CD8-positive, alpha-beta memory T cell (primary cell): ENCODE data around the gene SEPTIN10. TPM values are rescaled to one million over a fixed set of nuclear protein-coding genes. Genes with fewer than 3 reads are reported as not detected.
A peak's percentile ranks its signal among the peaks of the same experiment; 100 is the strongest.

ENCODE experiments used
- CTCF ChIA-PET: fragments of 350-600 bp; sonication (Branson Sonifier 250); formaldehyde crosslinking; loops from one replicate; lab custom pipeline; 2021; ENCODE audit warnings: antibody characterized with exemption; lab: Charles Lee
- POLR2A ChIA-PET: fragments of 350-600 bp; sonication (Branson Sonifier 250); formaldehyde crosslinking; loops from one replicate; lab custom pipeline; 2021; ENCODE audit warnings: antibody characterized with exemption; lab: Charles Lee
- DNase-seq, 5 donors: peaks; one replicate each; pipeline versions ENCODE4 v3.0.0 to v3.0.0-alpha.2; 2020 to 2022; ENCODE audit warnings: mixed read lengths in 1 of 5
- H3K27ac ChIP-seq: one replicate; pipeline ENCODE4 v1.7.0; 2013; ENCODE audit warnings: low read depth, mild to moderate bottlenecking, low read length, moderate library complexity
- H3K27me3 ChIP-seq: 2 replicates; pipeline ENCODE4 v1.7.0; 2013; ENCODE audit warnings: low read length, mild to moderate bottlenecking; ENCODE audit not compliant: insufficient read depth, poor library complexity, severe bottlenecking
- H3K36me3 ChIP-seq: 2 replicates; pipeline ENCODE4 v1.7.0; 2013; ENCODE audit warnings: mild to moderate bottlenecking, low read length, moderate library complexity; ENCODE audit not compliant: insufficient read depth
- H3K4me1 ChIP-seq: 2 replicates; pipeline ENCODE4 v1.7.0; 2013; ENCODE audit warnings: mild to moderate bottlenecking, low read length, moderate library complexity; ENCODE audit not compliant: insufficient read depth
- H3K4me3 ChIP-seq: 2 replicates; pipeline ENCODE4 v1.7.0; 2013; ENCODE audit warnings: mild to moderate bottlenecking, low read length
- H3K9me3 ChIP-seq: 2 replicates; pipeline ENCODE4 v1.7.0; 2013; ENCODE audit warnings: mild to moderate bottlenecking, low read length
- H3K27ac Mint-ChIP-seq, 8 donors: one replicate each; pipeline ENCODE4 v1.8.0; 2020 to 2021; ENCODE audit warnings: mixed read lengths in 8 of 8, mild to moderate bottlenecking in 6 of 8, inconsistent platforms in 3 of 8, moderate library complexity in 3 of 8
- H3K27me3 Mint-ChIP-seq, 2 donors: one replicate each; pipeline ENCODE4 v1.8.0; 2020 to 2021; ENCODE audit warnings: mixed read lengths in 2 of 2, mild to moderate bottlenecking in 1 of 2, moderate library complexity in 1 of 2
- H3K36me3 Mint-ChIP-seq, 3 donors: one replicate each; pipeline ENCODE4 v1.8.0; 2020 to 2021; ENCODE audit warnings: mixed read lengths in 3 of 3, inconsistent platforms in 1 of 3, mild to moderate bottlenecking in 1 of 3
- H3K4me1 Mint-ChIP-seq, 3 donors: one replicate each; pipeline ENCODE4 v1.8.0; 2020 to 2021; ENCODE audit warnings: mixed read lengths in 3 of 3, inconsistent platforms in 1 of 3, mild to moderate bottlenecking in 1 of 3
- H3K4me3 Mint-ChIP-seq, 7 donors: one replicate each; pipeline ENCODE4 v1.8.0; 2020 to 2021; ENCODE audit warnings: mixed read lengths in 7 of 7, mild to moderate bottlenecking in 6 of 7, moderate library complexity in 4 of 7, inconsistent platforms in 2 of 7
- H3K9me3 Mint-ChIP-seq, 5 donors: one replicate each; pipeline ENCODE4 v1.8.0; 2020 to 2022; ENCODE audit warnings: mixed read lengths in 5 of 5, mild to moderate bottlenecking in 3 of 5, moderate library complexity in 2 of 5, inconsistent platforms in 1 of 5
- polyA plus RNA-seq: library from polyadenylated mRNA; unstranded; fragments of 300-500 nt; fragmentation: Illumina TruSeq; gene quantifications from one replicate; pipeline ENCODE4 v1.2.3, GENCODE V29; 2021
- total RNA-seq, 2 experiments: library from RNA; stranded (reverse); gene quantifications; one replicate each; pipeline ENCODE4 v1.2.3, GENCODE V29; 2021

SEPTIN10 gene
- total and polyA plus RNA-seq, 3 experiments from 2014 or later: 0.31 to 1.2 (median 0.69) TPM

DNA sequence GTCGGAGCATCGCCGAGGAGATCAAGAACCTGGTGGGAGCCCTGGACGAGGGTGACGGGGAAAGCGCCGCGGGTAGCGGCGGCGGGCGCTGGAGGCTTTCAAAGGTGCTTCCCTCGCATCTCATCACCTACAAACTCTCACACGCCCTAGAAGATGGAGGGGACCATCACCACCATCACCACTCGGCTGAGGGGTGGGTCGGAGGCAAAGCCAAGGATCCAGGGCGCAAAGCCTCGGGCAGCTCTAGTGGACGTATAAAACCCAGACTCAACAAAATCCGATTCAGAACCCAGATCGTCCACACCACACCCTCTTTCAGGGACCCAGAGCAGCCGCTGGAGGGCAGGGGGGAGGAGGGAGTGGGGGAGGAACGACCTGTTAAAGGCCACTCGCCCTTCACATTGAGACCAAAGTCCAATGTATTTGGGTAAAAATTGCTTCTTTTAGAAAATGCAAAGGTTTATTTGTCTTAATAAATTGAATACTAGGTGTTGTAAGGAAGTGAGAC lies 1.9 kb upstream of the SEPTIN10 start:
- H3K4me3 Mint-ChIP-seq: peak overlapping the region in 5 of 7 donors; percentile 14 to 81 (median 26)
- Histone ChIP-seq H3K27ac (no peak overlapping the region), H3K27me3 (peaks cover 6% of the 10 kb centered on the region), H3K4me1 (no peaks in the 10 kb centered on the region), H3K4me3 (no peak overlapping the region), H3K9me3 (no peaks in the 10 kb centered on the region), H3K36me3 (no peaks in the 10 kb centered on the region)
- CTCF ChIA-PET: interaction anchor here (0.9 kb wide), 1 partner anchor 13 kb away, joined by 3 read pairs; no protein-coding TSS in a partner anchor
- H3K9me3 Mint-ChIP-seq: peaks cover 6 to 18% (median 14%) of the 10 kb centered on the region in 5 donors
- DNase-seq: no peak
- peaks cover 49 to 77% of the 10 kb centered on the region in 2 donors for H3K27me3 Mint-ChIP-seq
- H3K27ac Mint-ChIP-seq: no peak overlapping the region
- peaks cover 9 to 20% (median 17%) of the 10 kb centered on the region in 3 donors for H3K4me1 Mint-ChIP-seq
- H3K36me3 Mint-ChIP-seq: no peaks in the 10 kb centered on the region
- POLR2A ChIA-PET: no interaction called here

DNA sequence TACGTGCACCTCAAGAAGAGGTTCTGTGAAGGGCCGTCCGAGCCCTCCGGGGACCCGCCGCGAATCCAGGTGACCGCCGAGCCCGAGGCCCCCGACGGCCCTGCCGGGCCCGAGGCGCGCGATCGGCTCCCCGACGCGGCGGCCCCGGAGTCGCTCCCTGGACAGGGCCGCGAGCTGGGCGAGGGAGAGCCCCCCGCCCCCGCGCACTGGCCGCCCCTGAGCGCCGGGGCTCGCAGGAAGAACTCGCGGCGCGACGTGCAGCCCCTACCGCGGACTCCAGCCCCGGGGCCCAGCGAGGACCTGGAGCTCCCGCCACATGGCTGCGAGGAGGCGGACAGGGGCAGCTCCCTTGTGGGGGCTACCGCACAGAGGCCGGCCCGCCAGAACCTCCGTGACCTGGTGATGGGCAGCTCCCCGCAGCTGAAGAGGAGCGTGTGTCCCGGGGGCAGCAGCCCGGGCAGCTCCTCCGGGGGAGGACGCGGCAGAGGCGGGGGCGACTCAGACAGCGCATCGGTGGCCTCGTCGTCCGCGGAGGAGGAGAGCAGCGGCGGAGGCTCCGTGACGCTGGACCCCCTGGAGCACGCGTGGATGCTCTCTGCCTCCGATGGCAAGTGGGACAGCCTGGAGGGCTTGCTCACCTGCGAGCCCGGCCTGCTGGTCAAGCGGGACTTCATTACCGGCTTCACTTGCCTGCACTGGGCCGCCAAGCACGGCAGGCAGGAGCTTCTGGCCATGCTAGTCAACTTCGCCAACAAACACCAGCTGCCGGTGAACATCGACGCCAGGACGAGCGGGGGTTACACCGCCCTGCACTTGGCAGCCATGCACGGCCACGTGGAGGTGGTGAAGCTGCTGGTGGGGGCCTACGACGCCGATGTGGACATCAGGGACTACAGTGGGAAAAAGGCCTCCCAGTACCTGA lies 1.2 kb upstream of the SEPTIN10 start:
- CTCF ChIA-PET: interaction anchor here (0.9 kb wide), 1 partner anchor 14 kb away, joined by 3 read pairs; no protein-coding TSS in a partner anchor
- Histone ChIP-seq H3K36me3 (no peaks in the 10 kb centered on the region), H3K4me1 (no peaks in the 10 kb centered on the region), H3K9me3 (no peaks in the 10 kb centered on the region), H3K27me3 (peaks cover 8% of the 10 kb centered on the region), H3K4me3 (no peak overlapping the region), H3K27ac (no peak overlapping the region)
- H3K27me3 Mint-ChIP-seq: peaks cover 52 to 78% of the 10 kb centered on the region in 2 donors
- peak overlapping the region in 2 of 7 donors; percentile 54 for H3K4me3 Mint-ChIP-seq
- POLR2A ChIA-PET: no interaction called here
- H3K36me3 Mint-ChIP-seq: no peaks in the 10 kb centered on the region
- peaks cover 9 to 20% (median 17%) of the 10 kb centered on the region in 3 donors for H3K4me1 Mint-ChIP-seq
- H3K27ac Mint-ChIP-seq: no peak overlapping the region
- H3K9me3 Mint-ChIP-seq: peaks cover 6 to 18% (median 14%) of the 10 kb centered on the region in 5 donors
- no peak for DNase-seq

DNA sequence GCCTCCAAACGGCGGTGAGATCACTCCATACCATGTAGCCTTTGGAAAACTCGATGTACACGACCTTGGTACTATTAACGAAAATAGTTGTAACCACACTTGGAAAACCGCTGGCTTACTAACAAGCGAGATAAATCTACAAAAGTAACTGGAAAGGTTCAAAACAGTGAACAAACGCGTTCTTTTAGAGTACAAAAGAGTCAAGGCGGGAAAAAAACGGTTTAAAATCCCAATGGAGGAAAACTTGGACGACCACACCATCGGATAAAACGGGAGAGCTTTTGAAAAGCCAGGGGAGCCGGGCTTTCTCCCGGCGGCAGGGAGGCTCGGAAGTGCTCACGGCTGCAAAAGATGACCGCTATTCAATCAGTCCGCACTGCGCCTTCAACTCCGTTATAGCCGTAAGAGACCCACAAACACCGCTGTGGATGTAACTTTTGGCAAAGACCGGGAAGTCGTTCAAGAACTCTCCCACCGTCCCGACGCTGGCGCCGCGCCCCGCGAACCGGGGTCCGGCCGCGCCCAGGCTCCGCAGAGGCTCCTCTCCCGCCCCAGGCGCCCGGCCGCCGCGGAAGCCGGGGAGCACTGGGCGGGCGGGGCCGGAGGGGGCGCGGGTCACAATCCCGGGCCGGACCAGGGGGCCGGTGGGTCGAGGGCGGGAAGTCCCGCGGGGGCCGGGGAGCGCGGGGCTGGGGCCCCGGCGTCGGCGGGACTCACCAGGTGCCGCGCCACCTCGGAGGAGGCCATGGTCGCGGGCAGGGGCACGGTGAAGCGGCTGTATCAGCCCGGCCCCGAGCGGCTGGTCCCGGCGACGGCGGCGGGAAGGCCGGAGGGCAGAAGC lies 465 bp downstream of the SEPTIN10 start:
- H3K27ac Mint-ChIP-seq: peak overlapping the region in 5 of 8 donors; percentile 4 to 62 (median 35)
- peaks cover 59 to 75% of the 10 kb centered on the region in 2 donors for H3K27me3 Mint-ChIP-seq

DNA sequence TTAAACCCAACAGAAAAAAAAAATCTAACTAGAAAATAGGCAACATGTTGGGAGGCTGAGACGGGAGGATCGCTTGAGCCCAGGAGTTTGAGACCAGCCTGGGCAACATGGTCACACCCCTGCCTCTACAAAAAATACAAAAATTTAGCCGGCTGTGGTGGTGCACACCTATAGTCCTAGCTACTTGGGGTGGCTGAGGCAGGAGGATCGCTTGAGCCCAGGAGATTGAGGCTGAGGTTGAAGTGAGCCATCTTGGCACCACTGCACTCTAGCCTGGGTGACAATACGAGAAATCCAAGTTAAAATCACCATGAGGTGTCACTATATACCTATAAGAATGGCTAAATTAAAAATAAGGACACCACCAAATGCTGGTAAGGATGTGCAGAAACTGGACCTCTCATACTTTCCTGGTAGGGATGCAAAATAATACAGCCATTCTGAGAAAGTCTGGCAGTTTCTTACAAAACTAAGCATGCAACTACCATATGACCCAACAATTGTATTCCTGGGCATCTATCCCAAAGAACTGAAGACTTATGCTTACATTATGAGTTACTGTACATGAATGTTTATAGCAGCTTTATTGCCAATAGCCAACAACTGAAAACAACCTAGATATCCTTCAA lies 2.2 kb downstream of the SEPTIN10 start:
- Histone ChIP-seq H3K27ac (no peak overlapping the region), H3K36me3 (no peaks in the 10 kb centered on the region), H3K4me3 (no peak overlapping the region), H3K4me1 (no peaks in the 10 kb centered on the region), H3K9me3 (no peaks in the 10 kb centered on the region), H3K27me3 (peaks cover 12% of the 10 kb centered on the region)
- DNase-seq: no peak
- ChIA-PET CTCF (no interaction called here), POLR2A (no interaction called here)
- peaks cover 6 to 20% (median 11%) of the 10 kb centered on the region in 5 donors for H3K9me3 Mint-ChIP-seq
- H3K27me3 Mint-ChIP-seq: peaks cover 56 to 73% of the 10 kb centered on the region in 2 donors
- no peaks in the 10 kb centered on the region for H3K36me3 Mint-ChIP-seq
- H3K4me3 Mint-ChIP-seq: peak overlapping the region in 1 of 7 donors; percentile 52
- peaks cover 9 to 20% (median 16%) of the 10 kb centered on the region in 3 donors for H3K4me1 Mint-ChIP-seq
- H3K27ac Mint-ChIP-seq: no peak overlapping the region

More for the DNA sequence above, 465 bp downstream of the SEPTIN10 start:
- Histone ChIP-seq H3K36me3 (no peaks in the 10 kb centered on the region), H3K9me3 (no peaks in the 10 kb centered on the region), H3K4me3 (no peak overlapping the region), H3K27ac (no peak overlapping the region), H3K4me1 (no peaks in the 10 kb centered on the region), H3K27me3 (peaks cover 9% of the 10 kb centered on the region)
- ChIA-PET CTCF (no interaction called here), POLR2A (no interaction called here)
- H3K36me3 Mint-ChIP-seq: no peaks in the 10 kb centered on the region
- DNase-seq: peak in 2 of 5 donors; percentile 1 to 8
- H3K9me3 Mint-ChIP-seq: peaks cover 6 to 20% (median 15%) of the 10 kb centered on the region in 5 donors
- H3K4me3 Mint-ChIP-seq: peak overlapping the region; percentile 66 to 84 (median 78)
- peaks cover 9 to 20% (median 17%) of the 10 kb centered on the region in 3 donors for H3K4me1 Mint-ChIP-seq

DNA sequence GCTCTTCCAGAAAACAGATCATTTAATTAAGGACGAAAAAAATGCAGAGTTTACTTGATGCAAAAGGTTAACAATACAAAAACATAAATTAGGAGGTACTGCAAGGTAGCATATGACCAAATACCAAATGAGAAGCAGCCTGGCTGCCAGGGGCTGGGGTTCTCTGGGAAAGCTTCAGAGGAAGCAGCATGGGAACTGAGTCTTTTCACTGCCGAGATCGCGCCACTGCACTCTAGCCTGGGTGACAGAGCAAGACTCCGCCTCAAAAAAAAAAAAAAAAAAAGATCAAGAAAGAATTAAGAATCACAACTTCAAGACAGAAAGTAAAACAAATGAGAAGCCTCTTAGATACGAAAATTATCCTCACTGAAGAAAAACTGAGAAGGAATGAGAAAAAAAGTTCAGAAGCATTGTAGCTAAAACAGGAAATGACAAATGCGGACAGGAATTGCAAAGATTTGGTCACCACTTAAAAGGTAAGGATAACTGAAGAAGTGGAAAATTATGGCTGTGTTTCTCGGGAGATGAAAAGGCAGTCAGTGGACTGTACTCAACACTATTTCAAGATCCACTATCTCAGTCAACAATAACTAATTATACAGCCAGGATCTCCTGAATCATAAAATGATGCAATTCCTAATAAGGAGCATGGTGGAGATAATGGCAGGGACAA lies 4.3 kb downstream of the SEPTIN10 start:
- no peaks in the 10 kb centered on the region for H3K36me3 ChIP-seq
- peaks cover 49 to 74% of the 10 kb centered on the region in 2 donors for H3K27me3 Mint-ChIP-seq
- H3K27ac ChIP-seq: no peak overlapping the region
- H3K36me3 Mint-ChIP-seq: no peaks in the 10 kb centered on the region
- CTCF ChIA-PET: no interaction called here
- DNase-seq: no peak
- H3K4me1 ChIP-seq: no peaks in the 10 kb centered on the region
- no peaks in the 10 kb centered on the region for H3K9me3 ChIP-seq
- peaks cover 8 to 12% (median 8%) of the 10 kb centered on the region in 3 donors for H3K4me1 Mint-ChIP-seq
- H3K27ac Mint-ChIP-seq: no peak overlapping the region
- POLR2A ChIA-PET: no interaction called here
- peaks cover 4 to 18% (median 6%) of the 10 kb centered on the region in 5 donors for H3K9me3 Mint-ChIP-seq
- peaks cover 12% of the 10 kb centered on the region for H3K27me3 ChIP-seq
- H3K4me3 ChIP-seq: no peak overlapping the region
- no peak overlapping the region for H3K4me3 Mint-ChIP-seq

DNA sequence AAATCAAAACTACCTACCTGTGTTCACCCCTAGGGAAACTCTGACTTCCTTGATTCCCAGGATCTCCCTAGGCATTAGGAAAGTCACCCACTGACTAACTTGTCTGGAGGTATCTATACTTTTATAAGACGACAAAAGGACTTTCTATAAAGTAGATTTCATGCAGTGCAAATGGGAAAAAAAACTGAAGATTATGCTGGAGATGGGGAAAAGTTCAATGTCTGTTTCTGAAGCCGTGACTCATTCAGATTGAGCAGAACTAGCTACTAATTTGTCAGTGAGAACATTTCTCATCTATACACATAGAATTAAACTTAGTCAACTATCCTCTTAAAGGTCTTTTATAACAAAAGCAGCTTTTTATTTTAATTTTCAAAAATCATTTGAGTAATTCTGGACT lies 6.0 kb downstream of the SEPTIN10 start:
- H3K27me3 ChIP-seq: peaks cover 7% of the 10 kb centered on the region
- H3K9me3 ChIP-seq: no peaks in the 10 kb centered on the region
- H3K27me3 Mint-ChIP-seq: peaks cover 45 to 69% of the 10 kb centered on the region in 2 donors
- CTCF ChIA-PET: no interaction called here
- H3K4me3 ChIP-seq: no peak overlapping the region
- H3K27ac Mint-ChIP-seq: no peak overlapping the region
- no peaks in the 10 kb centered on the region for H3K4me1 ChIP-seq
- no peak for DNase-seq
- H3K36me3 Mint-ChIP-seq: no peaks in the 10 kb centered on the region
- H3K4me1 Mint-ChIP-seq: peaks cover under 1 to 2% (median 1%) of the 10 kb centered on the region in 3 donors
- H3K27ac ChIP-seq: no peak overlapping the region
- H3K36me3 ChIP-seq: no peaks in the 10 kb centered on the region
- POLR2A ChIA-PET: no interaction called here
- peaks cover under 1 to 14% (median 4%) of the 10 kb centered on the region in 5 donors for H3K9me3 Mint-ChIP-seq
- no peak overlapping the region for H3K4me3 Mint-ChIP-seq

DNA sequence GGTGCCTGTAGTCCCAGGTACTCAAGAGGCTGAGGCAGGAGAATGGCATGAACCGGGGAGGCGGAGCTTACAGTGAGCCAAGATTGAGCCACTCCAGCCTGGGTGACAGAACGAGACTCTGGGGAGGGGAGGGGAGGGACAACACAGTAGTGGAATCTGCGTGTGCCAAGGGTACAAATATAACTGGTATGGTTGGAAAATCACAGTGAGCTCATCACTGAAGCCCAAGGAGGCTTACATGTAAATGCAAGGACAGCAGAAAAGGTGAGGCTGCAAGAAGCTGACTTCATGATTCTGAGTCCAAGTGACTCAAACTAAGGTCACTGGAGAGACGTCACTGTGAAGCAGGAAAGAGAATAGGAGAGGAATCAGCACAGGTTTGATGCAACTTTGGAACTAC lies 9.2 kb downstream of the SEPTIN10 start:
- Mint-ChIP-seq H3K4me3 (no peak overlapping the region), H3K27ac (no peak overlapping the region), H3K36me3 (no peaks in the 10 kb centered on the region), H3K4me1 (no peaks in the 10 kb centered on the region), H3K27me3 (peaks cover 25 to 69% of the 10 kb centered on the region in 2 donors), H3K9me3 (peaks cover 0 to 2% (median 2%) of the 10 kb centered on the region in 5 donors)
- CTCF ChIA-PET: no interaction called here
- H3K27ac ChIP-seq: no peak overlapping the region
- POLR2A ChIA-PET: no interaction called here
- peaks cover 4% of the 10 kb centered on the region for H3K27me3 ChIP-seq
- no peaks in the 10 kb centered on the region for H3K36me3 ChIP-seq
- no peak overlapping the region for H3K4me3 ChIP-seq
- DNase-seq: no peak
- no peaks in the 10 kb centered on the region for H3K4me1 ChIP-seq
- no peaks in the 10 kb centered on the region for H3K9me3 ChIP-seq
